Liver (tissue), 9 donors: ENCODE data around the gene PPIP5K1. TPM values are rescaled to one million over a fixed set of nuclear protein-coding genes. Genes with fewer than 3 reads are reported as not detected.

Experiments
- DNase-seq: peaks from one replicate; pipeline ENCODE4 v3.0.0-alpha.2; 2017; ENCODE audit warnings: low spot score
- H3K27ac ChIP-seq, 2 donors: one replicate each; pipeline ENCODE4 v1.7.0; 2013; ENCODE audit warnings: inconsistent platforms in 2 of 2, low read length in 2 of 2, control low read depth in 1 of 2, low read depth in 1 of 2, mild to moderate bottlenecking in 1 of 2
- H3K27me3 ChIP-seq, 4 donors: one replicate each; pipeline versions ENCODE4 v1.6.1 to v1.7.0; 2013; ENCODE audit warnings: low read length in 3 of 4, inconsistent platforms in 1 of 4, mild to moderate bottlenecking in 1 of 4, moderate library complexity in 1 of 4; ENCODE audit not compliant: control insufficient read depth in 4 of 4, insufficient read depth in 4 of 4
- H3K36me3 ChIP-seq, 4 donors: one replicate each; pipeline versions ENCODE4 v1.6.1 to v1.7.0; 2013; ENCODE audit warnings: low read length in 3 of 4, mild to moderate bottlenecking in 3 of 4, low read depth in 1 of 4, moderate library complexity in 1 of 4; ENCODE audit not compliant: control insufficient read depth in 4 of 4, insufficient read depth in 3 of 4
- H3K4me1 ChIP-seq, 4 donors: one replicate each; pipeline versions ENCODE4 v1.6.1 to v1.7.0; 2013; ENCODE audit warnings: low read length in 3 of 4, mild to moderate bottlenecking in 3 of 4, moderate library complexity in 1 of 4; ENCODE audit not compliant: control insufficient read depth in 4 of 4, insufficient read depth in 4 of 4
- H3K4me3 ChIP-seq, 3 donors: one replicate each; pipeline versions ENCODE4 v1.6.1 to v1.7.0; 2013; ENCODE audit warnings: low read length in 3 of 3, control low read depth in 1 of 3, low read depth in 1 of 3, mild to moderate bottlenecking in 1 of 3
- H3K9ac ChIP-seq, 2 donors: one replicate each; pipeline ENCODE4 v1.7.0; 2013; ENCODE audit warnings: low read length in 2 of 2, mild to moderate bottlenecking in 2 of 2, moderate library complexity in 2 of 2, control low read depth in 1 of 2, low read depth in 1 of 2
- H3K9me3 ChIP-seq, 4 donors: one replicate each; pipeline versions ENCODE4 v1.6.1 to v1.7.0; 2013; ENCODE audit warnings: low read length in 3 of 4; ENCODE audit not compliant: control insufficient read depth in 4 of 4
- EGR1 ChIP-seq, 2 donors: IDR thresholded peaks; 2 replicates each; pipeline ENCODE4 v1.6.1; 2016 to 2018; ENCODE audit warnings: antibody characterized with exemption in 2 of 2, low read depth in 2 of 2
- FOXA1 ChIP-seq: IDR thresholded peaks from 2 replicates; pipeline ENCODE4 v1.6.1; 2016; ENCODE audit warnings: antibody characterized with exemption
- FOXA2 ChIP-seq: IDR thresholded peaks from 2 replicates; pipeline ENCODE4 v1.6.1; 2016; ENCODE audit warnings: antibody characterized with exemption
- HNF4A ChIP-seq, 2 donors: conservative IDR thresholded peaks; 2 replicates each; pipeline ENCODE4 v1.6.1; 2016; ENCODE audit warnings: antibody characterized with exemption in 2 of 2, mild to moderate bottlenecking in 2 of 2
- HNF4G ChIP-seq: IDR thresholded peaks from 2 replicates; pipeline ENCODE4 v1.6.1; 2016; ENCODE audit warnings: antibody characterized with exemption
- JUND ChIP-seq, 2 donors: IDR thresholded peaks; 2 replicates each; pipeline ENCODE4 v1.6.1; 2016; ENCODE audit warnings: antibody characterized with exemption in 2 of 2
- MAX ChIP-seq: IDR thresholded peaks from 2 replicates; pipeline ENCODE4 v1.6.1; 2016; ENCODE audit warnings: antibody characterized with exemption
- NR2F2 ChIP-seq: IDR thresholded peaks from 2 replicates; pipeline ENCODE4 v1.6.1; 2016; ENCODE audit warnings: antibody characterized with exemption
- RAD21 ChIP-seq, 2 donors: IDR thresholded peaks; 2 replicates each; pipeline ENCODE4 v1.6.1; 2016; ENCODE audit warnings: antibody characterized with exemption in 2 of 2, mild to moderate bottlenecking in 2 of 2
- RXRA ChIP-seq, 2 donors: IDR thresholded peaks; 2 replicates each; pipeline ENCODE4 v1.6.1; 2017 to 2018; ENCODE audit warnings: antibody characterized with exemption in 2 of 2, mild to moderate bottlenecking in 1 of 2
- SP1 ChIP-seq: IDR thresholded peaks from 2 replicates; pipeline ENCODE4 v1.6.1; 2018; ENCODE audit warnings: antibody characterized with exemption, mild to moderate bottlenecking
- TAF1 ChIP-seq: conservative IDR thresholded peaks from 2 replicates; pipeline ENCODE4 v1.6.1; 2016; ENCODE audit warnings: antibody characterized with exemption, mild to moderate bottlenecking
- YY1 ChIP-seq: IDR thresholded peaks from 2 replicates; pipeline ENCODE4 v1.6.1; 2016; ENCODE audit warnings: antibody characterized with exemption, mild to moderate bottlenecking
- WGBS: extraction: QIAGEN DNeasy Blood & Tissue Kit; methylation state at CpG from one replicate; pipeline ENCODE4 v1.1.7; 2013; 5-methylcytosine and 5-hydroxymethylcytosine counted together
- polyA plus RNA-seq, 2 donors: library from polyadenylated mRNA; stranded (reverse) in 1 of 2; unstranded in 1 of 2; fragments of 200-250 nt in 1 of 2; fragments of >200 nt in 1 of 2; fragmentation: Nextera tagmentation in 1 of 2; extraction: Ambion mirVana in 1 of 2; gene quantifications; one replicate each; pipeline versions ENCODE4 v1.2.1 to v1.2.3, GENCODE V29; 2013 to 2015
- total RNA-seq, 2 donors: library from RNA; depleted of rRNA; stranded (reverse); fragments of >200 nt; gene quantifications; one replicate each; pipeline ENCODE4 v1.2.3, GENCODE V29; 2014
- TF ChIP-seq, protein P1 (sequence below): fragments of 150-350 bp; IDR thresholded peaks from 2 replicates; pipeline ENCODE4 v1.5.1; 2017; ENCODE audit warnings: improper control_type of control experiment, low read depth, low read length; ENCODE audit not compliant: missing input control
- TF ChIP-seq, protein P2 (sequence below): IDR thresholded peaks from 2 replicates; pipeline ENCODE4 v1.6.1; 2016; ENCODE audit warnings: antibody characterized with exemption
- TF ChIP-seq, protein P3 (sequence below): IDR thresholded peaks from 2 replicates; pipeline ENCODE4 v1.6.1; 2016; ENCODE audit warnings: antibody characterized with exemption
- donor health status: healthy.
- donor health status: healthy.
- donor health status: healthy.
- donor health status: healthy.
- donor health status: healthy.

PPIP5K1 gene
- total and polyA plus RNA-seq, 4 donors, result 2.5 to 18.2 (median 8.7) TPM

GRCh38 chr15:43508991-43509659, 80.9 kb downstream of the PPIP5K1 start:
- TF ChIP-seq, protein P1, sequence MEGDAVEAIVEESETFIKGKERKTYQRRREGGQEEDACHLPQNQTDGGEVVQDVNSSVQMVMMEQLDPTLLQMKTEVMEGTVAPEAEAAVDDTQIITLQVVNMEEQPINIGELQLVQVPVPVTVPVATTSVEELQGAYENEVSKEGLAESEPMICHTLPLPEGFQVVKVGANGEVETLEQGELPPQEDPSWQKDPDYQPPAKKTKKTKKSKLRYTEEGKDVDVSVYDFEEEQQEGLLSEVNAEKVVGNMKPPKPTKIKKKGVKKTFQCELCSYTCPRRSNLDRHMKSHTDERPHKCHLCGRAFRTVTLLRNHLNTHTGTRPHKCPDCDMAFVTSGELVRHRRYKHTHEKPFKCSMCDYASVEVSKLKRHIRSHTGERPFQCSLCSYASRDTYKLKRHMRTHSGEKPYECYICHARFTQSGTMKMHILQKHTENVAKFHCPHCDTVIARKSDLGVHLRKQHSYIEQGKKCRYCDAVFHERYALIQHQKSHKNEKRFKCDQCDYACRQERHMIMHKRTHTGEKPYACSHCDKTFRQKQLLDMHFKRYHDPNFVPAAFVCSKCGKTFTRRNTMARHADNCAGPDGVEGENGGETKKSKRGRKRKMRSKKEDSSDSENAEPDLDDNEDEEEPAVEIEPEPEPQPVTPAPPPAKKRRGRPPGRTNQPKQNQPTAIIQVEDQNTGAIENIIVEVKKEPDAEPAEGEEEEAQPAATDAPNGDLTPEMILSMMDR, result no peak
- TF ChIP-seq TAF1 (no peak), MAX (no peak), SP1 (no peak), HNF4G (no peak)
- TF ChIP-seq, protein P2, sequence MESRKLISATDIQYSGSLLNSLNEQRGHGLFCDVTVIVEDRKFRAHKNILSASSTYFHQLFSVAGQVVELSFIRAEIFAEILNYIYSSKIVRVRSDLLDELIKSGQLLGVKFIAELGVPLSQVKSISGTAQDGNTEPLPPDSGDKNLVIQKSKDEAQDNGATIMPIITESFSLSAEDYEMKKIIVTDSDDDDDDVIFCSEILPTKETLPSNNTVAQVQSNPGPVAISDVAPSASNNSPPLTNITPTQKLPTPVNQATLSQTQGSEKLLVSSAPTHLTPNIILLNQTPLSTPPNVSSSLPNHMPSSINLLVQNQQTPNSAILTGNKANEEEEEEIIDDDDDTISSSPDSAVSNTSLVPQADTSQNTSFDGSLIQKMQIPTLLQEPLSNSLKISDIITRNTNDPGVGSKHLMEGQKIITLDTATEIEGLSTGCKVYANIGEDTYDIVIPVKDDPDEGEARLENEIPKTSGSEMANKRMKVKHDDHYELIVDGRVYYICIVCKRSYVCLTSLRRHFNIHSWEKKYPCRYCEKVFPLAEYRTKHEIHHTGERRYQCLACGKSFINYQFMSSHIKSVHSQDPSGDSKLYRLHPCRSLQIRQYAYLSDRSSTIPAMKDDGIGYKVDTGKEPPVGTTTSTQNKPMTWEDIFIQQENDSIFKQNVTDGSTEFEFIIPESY, result no peak
- TF ChIP-seq, protein P3, sequence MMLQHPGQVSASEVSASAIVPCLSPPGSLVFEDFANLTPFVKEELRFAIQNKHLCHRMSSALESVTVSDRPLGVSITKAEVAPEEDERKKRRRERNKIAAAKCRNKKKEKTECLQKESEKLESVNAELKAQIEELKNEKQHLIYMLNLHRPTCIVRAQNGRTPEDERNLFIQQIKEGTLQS, result no peak
- DNase-seq, result no peak
- Histone ChIP-seq H3K27me3 (peaks cover 0 to 9% (median 0%) of the 10 kb centered on the region in 4 donors), H3K27ac (no peak overlapping the region), H3K4me1 (peaks cover 5 to 15% (median 10%) of the 10 kb centered on the region in 4 donors), H3K36me3 (no peaks in the 10 kb centered on the region), H3K4me3 (no peak overlapping the region), H3K9me3 (no peaks in the 10 kb centered on the region), H3K9ac (no peak overlapping the region)
- 78% methylated on average over 9 of the region's 9 CpGs for WGBS

- Histone ChIP-seq H3K4me1 (peaks cover 5 to 15% (median 10%) of the 10 kb centered on the region in 4 donors), H3K9ac (no peak overlapping the region), H3K27me3 (peaks cover 0 to 9% (median 0%) of the 10 kb centered on the region in 4 donors), H3K27ac (no peak overlapping the region), H3K9me3 (no peaks in the 10 kb centered on the region), H3K36me3 (no peaks in the 10 kb centered on the region), H3K4me3 (no peak overlapping the region)
- no peak for TF ChIP-seq MAX
- TF ChIP-seq, protein P2, result no peak
- TF ChIP-seq FOXA2, result no peak
- TF ChIP-seq YY1, result no peak
- TF ChIP-seq SP1, result no peak
- no peak for TF ChIP-seq RAD21 (IDR thresholded peaks at IDR 0.05)
- no peak for TF ChIP-seq FOXA1
- no peak for TF ChIP-seq EGR1 (IDR thresholded peaks at IDR 0.05; ENCODE audit: low read depth in 2 of 2)
- TF ChIP-seq RXRA (IDR thresholded peaks at IDR 0.05), result no peak
- TF ChIP-seq, protein P1, result no peak
- TF ChIP-seq TAF1, result no peak
- no peak for TF ChIP-seq HNF4A (conservative IDR thresholded peaks at IDR 0.05)
- no peak for TF ChIP-seq JUND (IDR thresholded peaks at IDR 0.05)
- no peak for TF ChIP-seq HNF4G
- TF ChIP-seq NR2F2, result no peak
- TF ChIP-seq, protein P3, result no peak
- DNase-seq, result no peak
- WGBS, result 91% methylated on average over 1 of the region's 1 CpG
Measured at GRCh38 chr15:43508421-43508820, 81.6 kb downstream of the PPIP5K1 start.
